ENCODE measurements around the gene FATE1.

Gene FATE1

GRCh38 chrX:151704041-151704663 lies 11.7 kb upstream of the FATE1 start:
- no peak for DNase-seq (ENCODE audit: low read depth in 2 of 2)

DNA sequence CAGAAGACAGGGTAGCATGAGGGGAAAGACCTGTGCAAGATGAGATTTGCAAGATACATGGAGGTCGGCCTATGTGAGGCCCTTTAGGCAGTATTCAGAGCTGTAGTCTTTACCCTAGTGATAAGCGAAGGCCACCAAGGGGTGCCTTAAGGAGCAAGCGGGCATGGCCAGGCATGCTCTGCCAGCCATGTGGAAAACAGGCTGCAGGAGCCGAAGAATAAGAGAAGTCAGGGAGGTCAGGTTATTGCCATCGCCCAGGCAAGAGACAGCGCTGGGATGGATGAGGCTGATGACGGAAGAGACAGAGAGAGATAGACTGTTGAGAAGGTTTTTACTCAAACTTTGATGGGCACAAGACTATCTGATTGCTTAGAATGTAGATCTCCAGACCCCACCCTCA lies 7.0 kb upstream of the FATE1 start:
- DNase-seq (ENCODE audit: low read depth in 2 of 2), result no peak

DNA sequence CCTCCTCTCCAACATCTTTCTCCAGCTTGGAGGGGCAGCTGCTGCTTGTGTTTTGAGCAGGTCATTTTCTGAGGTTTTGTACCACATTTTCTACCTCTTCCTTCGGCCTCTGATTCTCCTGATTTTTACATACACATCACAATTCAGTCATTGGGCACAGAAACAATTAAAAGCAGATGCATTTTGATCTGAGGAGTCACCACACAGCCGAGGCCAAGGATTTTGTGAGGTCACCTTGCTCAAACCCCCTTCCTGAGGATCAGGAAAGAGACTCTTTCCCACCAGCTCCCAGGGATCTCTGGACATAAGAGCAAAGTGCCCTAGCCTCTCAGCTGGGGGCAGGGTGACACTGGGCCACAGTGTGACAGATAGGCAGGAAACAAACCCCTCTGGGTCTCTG lies 5.4 kb upstream of the FATE1 start:
- DNase-seq (ENCODE audit: low read depth in 2 of 2), result no peak

GRCh38 chrX:151711154-151711553 lies 4.7 kb upstream of the FATE1 start:
- no peak for DNase-seq (ENCODE audit: low read depth in 2 of 2)

DNA sequence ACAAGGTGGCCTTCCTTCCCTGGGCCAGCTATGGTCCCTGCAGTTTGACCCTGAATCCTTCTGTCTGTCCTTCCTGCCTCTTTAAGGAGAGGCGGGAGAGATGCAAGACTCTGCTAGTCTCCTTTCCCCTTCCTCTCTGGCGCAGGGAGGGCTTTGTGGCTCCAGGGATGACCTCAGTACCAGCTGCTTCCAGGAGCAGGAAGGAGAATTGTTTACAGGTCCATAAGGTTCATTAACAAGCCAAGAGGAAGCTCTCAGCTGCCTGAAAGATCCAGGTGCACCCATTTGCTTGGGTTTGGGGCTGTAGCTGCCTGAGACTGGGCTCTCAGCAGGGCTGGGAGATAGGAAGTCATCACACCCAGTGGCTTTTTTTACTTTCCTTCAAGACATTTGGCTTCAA lies 4.0 kb upstream of the FATE1 start:
- DNase-seq (ENCODE audit: low read depth in 2 of 2), result no peak

GRCh38 chrX:151712253-151712652 lies 3.6 kb upstream of the FATE1 start:
- no peak for DNase-seq (ENCODE audit: low read depth in 2 of 2)

DNA sequence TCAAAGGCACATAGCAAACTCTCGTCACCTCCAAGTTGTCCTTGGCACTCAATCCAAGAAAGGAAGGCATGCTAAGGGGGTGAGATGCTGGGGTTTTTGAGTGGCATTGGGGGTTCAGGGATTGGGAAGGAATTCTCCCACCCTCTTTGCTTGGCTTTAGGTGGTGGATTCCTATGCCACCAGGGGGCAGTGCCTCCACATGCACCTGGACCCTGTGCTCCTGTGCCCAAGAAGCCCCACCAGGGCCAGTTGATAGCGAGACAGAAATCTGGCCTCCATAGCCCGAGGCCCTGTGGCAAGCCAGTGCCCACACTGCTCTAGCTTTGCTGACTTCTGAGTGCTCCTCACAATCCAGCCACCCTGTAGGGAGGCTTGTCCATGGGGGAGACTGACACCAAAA lies 2.0 kb upstream of the FATE1 start:
- DNase-seq (ENCODE audit: low read depth in 2 of 2), result no peak

DNA sequence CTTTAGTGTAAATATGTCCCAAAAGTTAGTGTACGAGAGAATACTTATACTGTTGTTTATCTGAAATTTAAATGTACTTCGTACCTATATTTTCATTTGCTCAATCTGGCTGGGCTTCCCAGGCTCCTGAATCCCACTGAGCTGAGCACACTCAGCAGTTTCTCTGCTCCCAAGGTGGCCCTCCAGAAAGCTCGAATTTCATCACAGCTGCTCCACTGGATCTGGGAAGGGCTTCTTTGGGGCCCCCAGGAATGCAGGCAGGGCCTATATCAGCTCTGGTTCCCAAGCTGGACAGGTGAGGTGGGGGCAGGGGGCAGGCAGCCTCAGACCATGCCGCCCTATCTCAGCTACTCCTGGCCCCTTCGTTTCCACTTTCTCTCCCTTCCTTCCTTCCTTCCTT lies 1.5 kb upstream of the FATE1 start:
- DNase-seq (ENCODE audit: low read depth in 2 of 2), result no peak

GRCh38 chrX:151722241-151722846 lies 6.5 kb downstream of the FATE1 start:
- DNase-seq (ENCODE audit: low read depth in 2 of 2), result no peak

GRCh38 chrX:151723156-151723760 lies 7.4 kb downstream of the FATE1 start:
- DNase-seq (ENCODE audit: low read depth in 2 of 2), result no peak

DNA sequence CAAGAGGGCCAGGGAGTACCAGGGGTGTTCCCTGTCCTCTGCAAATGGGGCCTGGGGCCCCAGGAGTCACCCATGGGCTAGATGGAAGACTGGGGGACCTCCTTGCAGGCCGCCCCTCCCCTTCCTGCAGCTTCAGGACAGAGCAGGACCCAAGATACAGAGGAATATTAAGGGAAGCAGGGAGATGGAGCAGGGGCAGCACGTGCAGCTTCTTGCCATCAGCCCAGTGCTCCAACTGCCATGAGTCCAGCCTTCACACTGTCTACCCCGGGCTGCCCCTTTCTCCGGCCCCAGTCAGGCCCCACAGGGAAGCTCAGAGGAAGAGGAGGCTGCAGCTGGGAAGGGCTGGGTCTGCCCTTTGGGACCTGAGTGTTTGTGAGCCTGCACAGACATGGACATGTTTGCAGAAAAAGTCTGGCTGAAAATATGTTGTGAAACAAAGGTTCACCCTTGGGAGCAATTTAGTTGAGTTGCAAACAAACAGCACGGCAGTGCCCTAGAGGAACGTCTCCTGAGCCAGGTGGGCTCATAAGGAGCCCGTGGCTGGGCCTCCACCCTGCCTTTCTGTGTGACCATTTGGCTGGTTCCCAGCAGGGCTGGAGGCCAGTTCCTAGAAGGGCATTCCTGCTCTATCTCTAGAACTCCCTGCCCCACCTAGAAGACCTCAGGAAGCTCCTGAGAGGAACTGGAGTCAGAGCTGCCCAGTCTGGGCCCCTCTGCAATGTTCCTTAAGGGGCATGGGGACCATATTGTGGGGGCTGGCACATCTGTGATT lies 8.9 kb downstream of the FATE1 start:
- DNase-seq (ENCODE audit: low read depth in 2 of 2), result no peak

GRCh38 chrX:151725338-151725614 lies 9.4 kb downstream of the FATE1 start:
- DNase-seq (ENCODE audit: low read depth in 2 of 2), result no peak

- DNase-seq (ENCODE audit: low read depth in 2 of 2), result no peak
These were observed 10.9 kb downstream of the FATE1 start for GRCh38 chrX:151726751-151727150.

GRCh38 chrX:151727346-151727745 lies 11.5 kb downstream of the FATE1 start:
- DNase-seq (ENCODE audit: low read depth in 2 of 2), result no peak

DNA sequence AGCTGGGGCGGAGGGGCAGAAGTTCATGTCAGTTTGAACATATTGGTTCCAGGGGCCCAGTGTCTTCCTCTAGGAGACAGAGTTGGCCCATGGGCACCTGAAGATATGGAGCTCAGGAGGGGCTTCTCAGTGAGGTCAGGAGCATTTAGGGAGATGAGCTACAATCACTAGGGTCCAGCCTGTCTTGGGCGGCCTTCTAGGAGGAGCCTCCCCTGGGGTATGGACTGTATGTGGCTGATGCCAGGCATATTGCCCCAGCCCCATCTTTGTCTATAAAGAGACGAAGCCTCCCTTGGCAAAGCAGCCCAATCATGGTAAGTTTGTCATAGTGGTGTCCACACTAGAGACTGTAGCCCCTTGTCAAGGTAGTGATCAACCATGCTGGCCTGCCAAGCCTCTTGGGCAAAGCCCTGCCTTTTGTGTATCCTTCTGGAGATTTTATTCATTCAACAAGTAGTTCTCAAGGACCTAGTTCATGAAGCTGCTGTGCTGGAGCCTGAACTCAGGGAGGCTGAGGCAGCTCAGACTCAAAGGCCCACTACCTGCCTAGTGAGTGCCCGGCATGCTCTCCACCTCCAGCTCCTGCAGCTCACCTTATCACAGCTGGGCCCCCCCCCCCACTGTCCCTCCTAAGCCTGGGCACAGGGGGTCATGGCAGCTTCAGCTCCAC lies 13.4 kb downstream of the FATE1 start:
- DNase-seq (ENCODE audit: low read depth in 2 of 2), result no peak

DNA sequence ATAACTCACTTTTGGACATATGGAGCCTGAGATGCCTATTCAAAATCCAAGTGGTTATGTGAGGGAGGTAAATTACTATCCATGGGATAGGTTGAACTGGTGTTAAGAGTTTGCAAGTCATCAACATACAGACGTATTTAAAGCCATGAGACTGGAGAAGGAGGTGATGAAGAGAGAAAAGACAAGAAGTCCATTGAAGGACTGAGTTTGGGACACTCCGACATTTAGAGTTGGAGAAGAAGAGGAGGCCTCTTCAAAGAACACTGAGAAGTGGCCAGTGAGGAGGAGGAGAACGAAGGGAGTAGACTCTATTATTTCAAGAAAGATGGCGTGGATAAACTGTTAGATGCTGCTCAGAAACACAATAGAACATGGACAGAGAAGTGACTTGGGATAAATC lies 18.6 kb downstream of the FATE1 start, which contains the start of gene CNGA2:
TSS of gene CNGA2 (plus strand) at position 301 of the 400 bp plus-strand sequence. CDS start 3,738 bp downstream, outside the sequence.
- no peak for DNase-seq (ENCODE audit: low read depth in 2 of 2)

DNA sequence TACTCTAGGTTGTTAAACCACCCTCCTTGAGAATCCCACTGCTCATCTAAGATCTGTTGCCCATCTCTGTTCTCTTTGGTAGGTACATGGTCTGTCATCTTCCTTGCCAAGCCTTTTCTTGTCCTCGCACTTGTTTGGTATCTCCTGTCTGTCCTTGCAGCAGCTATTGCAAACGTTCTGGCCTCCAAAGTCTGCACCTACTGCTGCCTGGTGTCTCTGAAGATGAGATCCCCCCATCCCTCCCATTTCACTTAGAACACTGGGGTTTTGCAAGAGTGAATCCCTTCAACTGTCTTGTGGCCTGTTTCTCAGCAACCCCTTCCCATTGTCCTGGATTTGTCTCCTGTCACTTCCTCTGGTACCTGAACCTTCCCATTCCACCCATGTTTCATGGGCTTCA lies 19.4 kb downstream of the FATE1 start:
- DNase-seq (ENCODE audit: low read depth in 2 of 2), result no peak

DNA sequence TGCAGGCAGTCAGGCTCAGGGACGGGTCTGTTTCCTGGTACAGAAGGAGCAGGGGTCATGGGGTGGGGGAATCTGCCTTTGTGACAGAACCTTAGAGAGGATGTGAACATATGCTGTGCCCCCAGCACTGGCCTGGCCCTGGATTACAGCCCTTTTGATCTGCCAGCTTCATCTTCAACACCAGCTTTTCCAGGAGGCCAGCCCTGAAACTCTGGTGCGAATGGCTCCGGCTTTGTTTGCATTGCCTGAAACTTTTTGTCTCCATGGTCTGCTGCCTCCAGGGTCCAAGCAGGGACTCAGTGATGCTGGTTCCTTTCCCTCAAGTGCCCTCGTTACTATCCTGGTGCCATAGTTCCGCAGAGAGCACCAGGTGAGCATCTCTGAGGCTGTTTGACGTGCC lies 20.9 kb downstream of the FATE1 start:
- DNase-seq (ENCODE audit: low read depth in 2 of 2), result no peak

DNA sequence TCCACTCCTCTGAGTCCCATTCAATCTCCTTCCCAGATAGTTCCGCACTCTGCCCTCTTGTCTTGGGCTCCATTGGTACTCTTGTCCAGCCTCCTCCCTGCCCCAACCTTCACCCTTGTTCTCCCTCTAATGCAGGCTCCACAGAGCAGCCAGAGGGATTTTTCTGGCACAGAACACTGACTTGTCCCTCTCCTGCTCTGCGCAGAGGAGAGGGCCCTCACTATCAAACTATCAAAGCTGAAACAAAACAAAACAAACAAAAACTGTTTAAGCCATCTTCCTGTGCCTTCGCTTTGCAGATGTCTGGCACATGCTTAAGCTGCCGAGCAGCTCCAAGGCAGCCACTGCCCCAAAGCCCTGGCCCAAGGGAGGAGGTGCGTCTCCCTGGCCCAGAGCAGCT lies 21.7 kb downstream of the FATE1 start:
- no peak for DNase-seq (ENCODE audit: low read depth in 2 of 2)

- no peak for DNase-seq (ENCODE audit: low read depth in 2 of 2)
These were observed 22.9 kb downstream of the FATE1 start for GRCh38 chrX:151738751-151739150.

- DNase-seq (ENCODE audit: low read depth in 2 of 2), result no peak
These were observed 25.8 kb downstream of the FATE1 start for GRCh38 chrX:151741606-151742005.

- DNase-seq (ENCODE audit: low read depth in 2 of 2), result no peak
These were observed 26.5 kb downstream of the FATE1 start for GRCh38 chrX:151742311-151742710.
